Renal cortex interstitium (tissue), 11 donors: ENCODE data around the gene HSCB. TPM values are rescaled to one million over a fixed set of nuclear protein-coding genes. Genes with fewer than 3 reads are reported as not detected.
A peak's percentile ranks its signal among the peaks of the same experiment; 100 is the strongest.

Experiments
- DNase-seq, 11 donors: peaks; one replicate each; pipeline ENCODE4 v3.0.0-alpha.2; 2013; ENCODE audit warnings: low read depth in 9 of 11, low spot score in 4 of 11; ENCODE audit errors: extremely low read depth in 1 of 11
- polyA plus RNA-seq, 3 donors: library from polyadenylated mRNA; unstranded; fragments of 120-200 nt; gene quantifications; one replicate each; pipeline ENCODE4 v1.2.1, GENCODE V29; 2013; ENCODE audit not compliant: insufficient read length in 3 of 3

Gene HSCB
- polyA plus RNA-seq, 3 donors = 20.5 to 24.3 (median 21.7) TPM

DNA sequence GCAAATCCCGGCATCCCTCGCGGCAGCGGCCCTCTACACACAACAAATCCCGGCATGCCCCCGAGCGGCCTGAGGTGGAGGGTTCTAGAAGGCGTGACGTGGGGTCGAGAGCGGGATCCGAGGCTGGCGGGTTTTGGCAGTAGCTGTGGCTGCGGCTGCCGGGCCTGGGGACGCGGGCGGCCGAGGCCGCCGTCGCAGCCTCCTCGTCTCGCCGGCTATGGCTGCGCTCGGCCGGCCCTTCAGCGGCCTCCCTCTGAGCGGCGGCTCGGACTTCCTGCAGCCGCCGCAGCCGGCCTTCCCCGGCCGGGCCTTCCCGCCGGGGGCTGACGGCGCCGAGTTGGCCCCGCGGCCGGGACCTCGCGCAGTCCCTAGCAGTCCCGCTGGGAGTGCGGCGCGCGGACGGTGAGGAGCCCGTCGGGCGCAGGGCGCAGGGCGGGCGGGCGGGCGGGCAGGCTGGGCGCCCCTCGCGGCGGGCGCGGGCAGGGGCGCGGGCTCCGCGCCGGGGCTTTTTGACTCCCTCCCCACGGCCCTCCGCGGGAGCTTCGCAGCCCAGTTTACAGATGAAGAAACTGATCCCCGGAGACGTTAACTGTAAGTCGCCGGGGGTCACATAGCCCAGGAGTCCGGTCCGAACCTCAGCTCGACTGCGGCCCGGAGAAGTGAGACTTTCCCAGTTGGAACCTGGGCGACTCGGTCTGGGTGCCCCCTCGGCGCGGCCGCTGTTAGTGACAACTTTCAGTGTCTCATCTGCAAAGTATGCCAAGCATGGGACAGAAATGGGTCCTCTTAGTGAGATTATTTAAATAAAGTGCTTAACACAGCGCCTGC is 31.0 kb downstream of the HSCB start, which contains the start of gene CCDC117:
Gene CCDC117 (plus strand): TSS at position 63 of the 828 bp plus-strand sequence. CDS start 155 bp downstream, at position 218.
- DNase-seq = peak; percentile 85 to 96 (median 93)

DNA sequence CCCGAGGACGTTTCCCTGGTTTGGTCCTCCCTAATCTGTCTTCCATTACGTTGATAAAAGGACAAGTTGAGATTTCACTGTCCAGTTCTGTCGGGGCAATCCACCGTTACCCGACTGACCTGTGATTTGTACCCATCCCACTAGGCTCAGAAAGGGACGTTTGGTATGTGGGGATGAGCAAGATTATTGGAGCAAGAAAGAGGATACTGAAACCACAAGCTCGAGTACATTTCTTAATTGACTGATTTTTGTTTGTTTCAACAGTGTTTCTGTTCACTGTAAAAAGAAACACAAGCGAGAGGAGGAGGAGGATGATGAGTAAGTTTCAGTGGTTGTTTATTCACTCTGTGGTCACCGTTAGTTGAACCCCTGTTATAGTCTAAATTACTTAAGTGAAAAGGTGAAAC is 31.6 kb downstream of the HSCB start:
- DNase-seq = peak in 1 of 11 donors; percentile 9

DNA sequence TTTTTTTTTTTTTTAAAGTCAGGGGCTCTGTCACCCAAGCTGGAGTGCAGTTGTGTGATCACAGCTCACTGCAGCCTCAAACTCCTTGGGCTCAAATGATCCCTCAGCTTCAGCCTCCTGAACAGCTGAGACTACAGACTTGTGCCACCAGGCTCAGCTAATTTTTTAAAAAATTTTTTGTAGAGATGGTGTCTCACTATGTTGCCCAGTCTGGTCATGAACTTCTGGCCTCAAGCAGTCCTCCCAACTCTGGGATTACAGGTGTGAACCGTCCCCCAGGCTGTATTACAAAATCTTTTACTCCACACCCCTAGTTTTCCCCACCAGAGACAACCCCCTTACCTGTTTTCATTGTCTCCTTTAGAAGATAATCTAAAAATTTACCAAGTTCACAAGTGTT is 32.5 kb downstream of the HSCB start:
- no peak for DNase-seq

GRCh38 chr22:28779833-28780232 is 38.0 kb downstream of the HSCB start:
- no peak for DNase-seq

DNA sequence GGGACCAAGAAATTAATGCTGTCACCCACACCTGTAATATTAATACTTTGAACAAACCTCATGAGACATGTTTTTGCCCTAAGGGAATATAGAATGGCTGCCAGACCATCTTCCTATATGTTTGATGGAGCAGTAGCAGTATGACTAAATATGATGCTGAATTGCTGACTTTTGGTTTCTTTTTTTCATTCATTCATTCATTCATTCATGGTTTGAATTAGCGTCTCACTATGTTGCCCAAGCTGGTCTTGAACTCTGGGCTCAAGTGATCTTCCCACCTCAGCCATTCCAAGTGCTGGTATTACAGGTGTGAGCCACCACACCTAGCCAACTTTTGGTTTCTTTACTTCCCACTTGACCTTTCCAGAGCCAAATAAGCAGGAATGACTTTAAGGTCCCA is 38.5 kb downstream of the HSCB start:
- DNase-seq = no peak

DNA sequence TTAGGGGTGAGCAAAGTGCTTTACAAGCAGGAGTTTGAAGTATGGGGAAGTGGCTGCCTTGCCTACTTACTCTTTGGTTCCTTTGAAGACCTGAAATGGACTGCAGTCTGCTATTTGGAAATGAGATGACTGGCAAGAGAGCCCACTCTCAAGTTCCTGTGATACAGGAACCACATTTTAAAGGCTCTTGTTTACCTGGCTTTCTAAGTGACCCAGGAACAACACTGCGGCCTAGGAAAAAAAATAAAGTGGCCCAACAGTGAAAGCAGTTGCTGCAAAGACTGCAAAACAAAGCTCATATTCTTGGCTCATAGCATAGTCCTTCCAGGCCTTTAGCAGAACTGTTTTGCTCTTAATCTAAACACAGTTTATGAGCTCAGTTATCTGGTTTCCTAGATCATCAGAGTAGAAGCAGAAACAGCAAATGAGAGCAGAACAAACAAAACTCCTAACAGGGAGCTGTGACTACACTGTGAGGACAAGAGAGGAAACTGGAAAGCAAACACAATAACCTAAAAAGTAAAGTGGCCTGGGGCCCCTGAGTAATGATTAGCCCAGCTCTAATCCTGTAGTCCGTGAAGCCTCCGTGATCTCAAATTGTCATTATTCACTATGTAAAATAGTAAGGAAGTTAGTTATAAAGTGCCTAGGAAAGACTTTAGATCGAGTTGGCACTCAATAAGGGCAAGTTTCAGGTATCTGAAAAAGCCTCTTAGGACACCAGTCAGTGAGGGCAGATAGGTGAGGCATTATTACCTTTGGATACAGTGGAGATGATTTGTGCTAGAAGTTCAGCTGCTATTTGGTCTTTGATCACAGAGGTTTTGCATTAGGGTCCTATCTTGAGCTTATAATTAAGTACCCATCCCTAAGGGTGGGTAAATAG is 42.2 kb downstream of the HSCB start:
- DNase-seq = peak in 1 of 11 donors; percentile 38

- no peak for DNase-seq
Measured at GRCh38 chr22:28788601-28789000, 46.8 kb downstream of the HSCB start.

DNA sequence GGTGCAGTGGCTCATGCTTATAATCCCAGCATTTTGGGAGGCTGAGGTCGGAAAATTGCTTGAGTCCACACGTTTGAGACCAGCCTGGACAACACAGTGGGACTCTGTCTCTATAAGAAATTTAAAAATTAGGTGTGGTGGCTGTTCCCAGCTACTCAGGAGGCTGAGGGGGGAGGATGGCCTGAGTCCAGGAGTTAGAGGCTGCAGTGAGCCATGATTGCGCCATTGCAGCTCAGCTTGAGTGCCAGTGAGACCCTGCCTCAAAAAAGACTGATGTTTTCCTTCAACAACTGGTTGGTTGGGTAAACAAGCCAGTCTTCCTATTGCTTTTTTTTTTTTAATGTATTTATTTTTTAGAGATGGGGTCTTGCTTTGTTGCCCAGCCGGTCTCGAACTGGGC is 49.3 kb downstream of the HSCB start:
- no peak for DNase-seq

DNA sequence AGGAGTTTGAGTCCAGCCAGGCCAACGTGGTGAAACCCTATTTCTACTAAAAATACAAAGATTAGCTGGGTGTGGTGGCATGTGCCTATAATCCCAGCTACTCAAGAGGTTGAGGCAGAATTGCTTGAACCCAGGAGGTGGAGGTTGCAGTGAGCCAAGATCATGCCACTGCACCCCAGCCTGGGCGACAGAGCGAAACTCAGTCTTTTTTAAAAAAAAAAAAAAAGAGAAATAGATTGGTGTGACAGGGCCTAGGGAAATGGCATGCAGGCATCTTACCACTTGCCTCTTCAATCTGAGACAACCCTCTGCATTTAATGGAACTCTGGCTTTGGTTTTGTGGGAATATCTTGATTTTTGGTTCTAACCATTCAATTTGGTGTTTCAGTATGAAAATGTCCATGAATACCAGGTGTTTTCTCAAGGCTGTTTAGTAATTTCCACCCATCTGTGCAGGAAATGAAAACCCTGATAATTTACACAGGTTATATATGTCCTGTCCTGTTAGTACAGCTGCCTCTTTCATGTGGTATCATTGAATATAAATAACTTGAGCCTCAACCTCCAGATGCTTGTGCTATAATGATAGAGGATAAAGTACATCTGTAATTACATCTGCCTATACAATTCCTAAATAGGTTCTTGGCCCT is 50.1 kb downstream of the HSCB start:
- DNase-seq = no peak

DNA sequence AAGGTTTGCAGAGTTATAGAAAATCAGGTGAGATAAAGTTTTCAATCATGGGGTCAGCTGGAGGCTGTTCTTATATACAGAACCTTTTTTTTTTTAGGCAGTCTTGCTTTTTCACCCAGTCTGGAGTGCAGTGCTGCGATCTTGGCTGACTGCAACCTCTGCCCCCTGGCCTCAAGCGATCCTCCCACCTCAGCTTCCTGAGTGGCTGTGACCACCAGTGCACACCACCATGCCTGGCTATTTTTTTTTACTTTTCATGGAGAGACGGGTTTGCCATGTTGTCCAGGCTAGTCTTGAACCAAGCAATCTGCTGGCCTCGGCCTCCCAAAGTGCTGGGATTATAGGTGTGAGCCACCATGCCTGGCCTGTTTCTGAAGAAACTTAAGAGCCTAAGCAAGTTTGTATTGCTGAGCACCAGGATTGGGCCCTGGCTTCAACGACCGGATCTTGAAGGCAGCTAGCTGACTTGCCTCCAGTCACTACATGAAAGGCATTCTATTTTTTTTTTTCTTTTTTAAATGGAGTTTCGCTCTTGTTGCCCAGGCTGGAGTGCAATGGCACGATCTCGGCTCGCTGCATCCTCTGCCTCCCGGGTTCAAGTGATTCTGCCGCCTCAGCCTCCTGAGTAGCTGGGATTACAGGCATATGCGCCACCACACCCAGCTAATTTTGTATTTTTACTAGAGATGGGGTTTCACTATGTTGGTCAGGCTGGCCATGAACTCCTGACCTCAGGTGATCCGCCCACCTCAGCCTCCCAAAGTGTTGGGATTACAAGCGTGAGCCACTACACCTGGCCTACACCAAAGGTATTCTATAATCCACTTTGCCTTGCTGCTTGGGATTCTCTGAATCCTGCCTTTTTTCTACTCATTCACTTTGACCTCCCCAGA is 50.9 kb downstream of the HSCB start:
- DNase-seq = no peak

GRCh38 chr22:28793976-28794584 is 52.2 kb downstream of the HSCB start:
- no peak for DNase-seq

- DNase-seq = no peak
Measured at GRCh38 chr22:28795071-28795693, 53.3 kb downstream of the HSCB start.

- DNase-seq = no peak
Measured at GRCh38 chr22:28795932-28796856, 54.4 kb downstream of the HSCB start.

- peak in 2 of 11 donors; percentile 33 to 45 for DNase-seq
Measured at GRCh38 chr22:28798810-28799605, 57.2 kb downstream of the HSCB start.

DNA sequence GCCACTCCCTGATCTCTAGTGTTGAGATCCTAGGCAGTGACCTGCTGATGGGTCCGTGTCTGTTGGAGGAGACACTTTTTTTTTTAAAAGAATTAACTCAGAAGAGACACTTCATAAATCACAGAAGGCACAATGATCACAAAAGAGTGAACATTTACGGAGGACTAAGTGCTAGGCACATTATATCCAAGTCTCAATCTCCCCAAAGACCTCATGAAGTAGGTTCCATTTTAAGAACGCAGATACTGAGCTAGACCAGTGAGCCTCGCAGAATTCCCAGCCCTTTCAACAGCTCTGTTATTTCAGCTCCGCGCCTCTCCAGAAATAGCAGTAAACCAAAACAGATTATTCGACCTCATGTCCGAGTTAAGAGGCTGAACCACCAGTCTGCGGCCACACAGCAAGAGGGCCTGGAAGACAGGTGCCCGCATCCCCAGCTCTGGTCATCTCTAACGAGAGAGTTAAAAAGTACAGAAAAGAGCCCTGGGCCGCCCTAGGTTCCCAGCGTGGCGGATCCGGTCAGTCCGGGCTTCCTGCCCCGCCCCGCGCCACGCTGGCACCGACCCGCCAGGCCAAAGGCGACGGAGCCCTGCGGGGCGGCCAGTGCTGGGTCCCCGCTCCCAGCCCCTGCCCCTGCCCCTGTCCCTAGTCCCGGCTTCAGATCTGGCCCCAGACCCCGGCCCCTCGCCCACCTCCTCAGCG is 57.9 kb downstream of the HSCB start:
- peak in 3 of 11 donors; percentile 47 to 61 (median 60) for DNase-seq
